SK-N-SH treated with all-trans-retinoic acid at 6 μM for 48 hours (cell line): ENCODE results near the gene SLC7A1.

Experiments
- ATAC-seq: fragments of 200-7000 bp; cut with Tn5 transposase; 3 replicates; pipeline ENCODE4 v1.9.1; 2020; ENCODE audit warnings: mild to moderate bottlenecking, moderate library complexity
- ARNTL ChIP-seq: fragments of 450-650 bp; formaldehyde crosslinking; IDR thresholded peaks from 2 replicates; pipeline ENCODE4 v1.5.0; 2020; ENCODE audit warnings: low read depth, mild to moderate bottlenecking, moderate library complexity, borderline replicate concordance
- BACH2 ChIP-seq: fragments of 250-450 bp; sonication (Bioruptor Pico); IDR thresholded peaks from 2 replicates; pipeline ENCODE4 v1.9.0; 2021; ENCODE audit warnings: mild to moderate bottlenecking, borderline replicate concordance
- CREB5 ChIP-seq: fragments of 250-450 bp; sonication (Bioruptor Pico); IDR thresholded peaks from 2 replicates; pipeline ENCODE4 v1.5.1; 2020; ENCODE audit warnings: low read depth, mild to moderate bottlenecking, moderate library complexity
- CSDC2 ChIP-seq: fragments of 250-450 bp; sonication (Bioruptor Pico); IDR thresholded peaks from 2 replicates; pipeline ENCODE4 v1.5.0; 2020; ENCODE audit warnings: mild to moderate bottlenecking, moderate library complexity
- GLIS3 ChIP-seq: fragments of 250-450 bp; sonication (Bioruptor Pico); IDR thresholded peaks from 2 replicates; pipeline ENCODE4 v1.5.0; 2020; ENCODE audit warnings: mild to moderate bottlenecking, moderate library complexity
- ISL1 ChIP-seq: fragments of 250-450 bp; sonication (Bioruptor Pico); IDR thresholded peaks from 2 replicates; pipeline ENCODE4 v2.1.2; 2022; ENCODE audit warnings: mild to moderate bottlenecking, moderate library complexity
- OSR1 ChIP-seq: fragments of 250-450 bp; sonication (Bioruptor Pico); IDR thresholded peaks from 2 replicates; pipeline ENCODE4 v1.8.0; 2022; ENCODE audit warnings: moderate library complexity, mild to moderate bottlenecking, inconsistent platforms
- PATZ1 ChIP-seq: fragments of 250-450 bp; sonication (Bioruptor Pico); IDR thresholded peaks from 2 replicates; pipeline ENCODE4 v1.8.0; 2020; ENCODE audit warnings: mild to moderate bottlenecking, moderate library complexity, borderline replicate concordance
- POU6F1 ChIP-seq: fragments of 250-450 bp; sonication (Bioruptor Pico); IDR thresholded peaks from 2 replicates; pipeline ENCODE4 v1.8.0; 2021; ENCODE audit warnings: low read depth, mild to moderate bottlenecking, moderate library complexity, borderline replicate concordance
- RARB ChIP-seq: fragments of 250-450 bp; sonication (Bioruptor Pico); IDR thresholded peaks from 2 replicates; pipeline ENCODE4 v1.8.0; 2021; ENCODE audit warnings: mild to moderate bottlenecking, moderate library complexity
- TCF4 ChIP-seq: fragments of 250-450 bp; sonication (Bioruptor Pico); IDR thresholded peaks from 2 replicates; pipeline ENCODE4 v1.8.0; 2021; ENCODE audit warnings: mild to moderate bottlenecking, moderate library complexity, borderline replicate concordance
- TOX ChIP-seq: fragments of 250-450 bp; sonication (Bioruptor Pico); IDR thresholded peaks from 2 replicates; pipeline ENCODE4 v1.8.0; 2021; ENCODE audit warnings: mild to moderate bottlenecking, moderate library complexity, borderline replicate concordance
- TSHZ2 ChIP-seq: fragments of 250-450 bp; sonication (Bioruptor Pico); IDR thresholded peaks from 2 replicates; pipeline ENCODE4 v1.5.0; 2020; ENCODE audit warnings: mild to moderate bottlenecking, moderate library complexity
- ZFP3 ChIP-seq: fragments of 250-450 bp; sonication (Bioruptor Pico); IDR thresholded peaks from 2 replicates; pipeline ENCODE4 v1.5.0; 2020; ENCODE audit warnings: mild to moderate bottlenecking, moderate library complexity
- ZNF565 ChIP-seq: fragments of 450-650 bp; formaldehyde crosslinking; conservative IDR thresholded peaks from 2 replicates; pipeline ENCODE4 v1.5.0; 2020; ENCODE audit warnings: low read depth, mild to moderate bottlenecking, moderate library complexity
- ZNF70 ChIP-seq: fragments of 450-650 bp; formaldehyde crosslinking; IDR thresholded peaks from 2 replicates; pipeline ENCODE4 v1.5.0; 2020; ENCODE audit warnings: mild to moderate bottlenecking, moderate library complexity
- ZNF8 ChIP-seq: fragments of 450-650 bp; formaldehyde crosslinking; IDR thresholded peaks from 2 replicates; pipeline ENCODE4 v1.5.0; 2020; ENCODE audit warnings: mild to moderate bottlenecking, moderate library complexity

SLC7A1 gene

GRCh38 chr13:29519921-29520320 is 75.6 kb downstream of the SLC7A1 start:
- TF ChIP-seq CREB5 (CRISPR knock-in tag): no peak
- no peak for TF ChIP-seq TOX (CRISPR knock-in tag)
- TF ChIP-seq PATZ1: no peak
- TF ChIP-seq TCF4 (CRISPR knock-in tag): no peak
- no peak for TF ChIP-seq GLIS3 (CRISPR knock-in tag)
- TF ChIP-seq RARB (CRISPR knock-in tag): no peak
- no peak for TF ChIP-seq ISL1 (CRISPR knock-in tag)
- no peak for TF ChIP-seq OSR1 (CRISPR knock-in tag)
- no peak for ATAC-seq

GRCh38 chr13:29516880-29517279 is 78.6 kb downstream of the SLC7A1 start:
- ATAC-seq: no peak
- TF ChIP-seq ZFP3 (CRISPR knock-in tag) (no peak), ZNF8 (no peak), TSHZ2 (no peak), ZNF565 (CRISPR knock-in tag) (no peak), ISL1 (CRISPR knock-in tag) (no peak), CSDC2 (CRISPR knock-in tag) (no peak), CREB5 (CRISPR knock-in tag) (no peak), POU6F1 (CRISPR knock-in tag) (no peak), RARB (CRISPR knock-in tag) (no peak), ARNTL (no peak), TOX (CRISPR knock-in tag) (no peak), ZNF70 (CRISPR knock-in tag) (no peak), GLIS3 (CRISPR knock-in tag) (no peak)

GRCh38 chr13:29516012-29516411 is 79.5 kb downstream of the SLC7A1 start:
- ATAC-seq: no peak
- TF ChIP-seq ZNF8 (no peak), ZNF70 (CRISPR knock-in tag) (no peak), PATZ1 (no peak), POU6F1 (CRISPR knock-in tag) (no peak), ARNTL (no peak), BACH2 (CRISPR knock-in tag) (no peak)
